ACC112 (cell line): ENCODE results near the gene GRK4.

ENCODE experiments used
- H2AFZ ChIP-seq: fragments of 200-600 bp; sonication (generic); one replicate; pipeline ENCODE4 v1.6.0; 2017; ENCODE audit warnings: antibody characterized with exemption, low read length; ENCODE audit not compliant: unreplicated experiment
- H3K27ac ChIP-seq: fragments of 200-600 bp; sonication (generic); 2 replicates; pipeline ENCODE4 v1.5.1; 2014; ENCODE audit warnings: low read depth, mild to moderate bottlenecking, antibody characterized with exemption, low read length, moderate library complexity
- H3K27me3 ChIP-seq: fragments of 200-600 bp; sonication (generic); 2 replicates; pipeline ENCODE4 v1.6.1; 2014; ENCODE audit warnings: mild to moderate bottlenecking, antibody characterized with exemption, low read length, moderate library complexity, mixed read lengths; ENCODE audit not compliant: insufficient read depth
- H3K36me3 ChIP-seq: fragments of 200-600 bp; sonication (generic); 2 replicates; pipeline ENCODE4 v1.6.1; 2016; ENCODE audit warnings: mild to moderate bottlenecking, antibody characterized with exemption, low read length, moderate library complexity, mixed read lengths; ENCODE audit not compliant: insufficient read depth
- H3K4me1 ChIP-seq: fragments of 200-600 bp; sonication (generic); one replicate; pipeline ENCODE4 v1.6.1; 2016; ENCODE audit warnings: low read length, mixed read lengths; ENCODE audit not compliant: insufficient read depth, unreplicated experiment, control insufficient read depth
- H3K4me3 ChIP-seq: fragments of 200-600 bp; sonication (generic); 2 replicates; pipeline ENCODE4 v1.5.1; 2014; ENCODE audit warnings: mild to moderate bottlenecking, low read depth, low read length
- H3K79me2 ChIP-seq: fragments of 200-600 bp; sonication (generic); one replicate; pipeline ENCODE4 v1.6.0; 2016; ENCODE audit warnings: low read length; ENCODE audit not compliant: control insufficient read depth, unreplicated experiment, insufficient read depth

The GRK4 gene

GRCh38 chr4:3031357-3032082, 68.1 kb downstream of the GRK4 start:
- Histone ChIP-seq H3K4me1 (no peaks in the 10 kb centered on the region), H2AFZ (no peak overlapping the region), H3K27me3 (no peaks in the 10 kb centered on the region), H3K4me3 (no peak overlapping the region), H3K27ac (no peak overlapping the region), H3K79me2 (no peaks in the 10 kb centered on the region), H3K36me3 (no peaks in the 10 kb centered on the region)

- Histone ChIP-seq H3K27me3 (no peaks in the 10 kb centered on the region), H3K4me1 (peaks cover 4% of the 10 kb centered on the region), H3K4me3 (no peak overlapping the region), H3K79me2 (no peaks in the 10 kb centered on the region), H3K36me3 (no peaks in the 10 kb centered on the region), H3K27ac (no peak overlapping the region), H2AFZ (no peak overlapping the region)
Measured at GRCh38 chr4:3034231-3034630, 70.9 kb downstream of the GRK4 start.

DNA sequence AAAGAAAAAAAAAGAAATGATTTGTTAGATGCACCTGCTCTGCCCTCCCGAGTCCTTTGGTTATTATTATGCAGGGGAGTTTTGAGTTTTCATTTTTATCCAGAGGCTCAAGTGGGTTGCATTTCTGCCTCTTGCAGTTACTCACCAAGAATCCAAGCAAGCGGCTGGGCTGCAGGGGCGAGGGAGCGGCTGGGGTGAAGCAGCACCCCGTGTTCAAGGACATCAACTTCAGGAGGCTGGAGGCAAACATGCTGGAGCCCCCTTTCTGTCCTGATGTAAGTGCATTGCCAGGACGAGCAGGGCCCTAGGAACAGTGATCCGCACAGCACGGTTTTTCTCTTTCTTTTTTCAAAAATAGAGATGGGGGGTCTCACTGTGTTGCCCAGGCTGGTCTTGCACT, 71.9 kb downstream of the GRK4 start:
- Histone ChIP-seq H3K4me1 (peaks cover 4% of the 10 kb centered on the region), H3K4me3 (no peak overlapping the region), H3K79me2 (no peaks in the 10 kb centered on the region), H2AFZ (no peak overlapping the region), H3K27ac (no peak overlapping the region), H3K36me3 (no peaks in the 10 kb centered on the region), H3K27me3 (no peaks in the 10 kb centered on the region)

DNA sequence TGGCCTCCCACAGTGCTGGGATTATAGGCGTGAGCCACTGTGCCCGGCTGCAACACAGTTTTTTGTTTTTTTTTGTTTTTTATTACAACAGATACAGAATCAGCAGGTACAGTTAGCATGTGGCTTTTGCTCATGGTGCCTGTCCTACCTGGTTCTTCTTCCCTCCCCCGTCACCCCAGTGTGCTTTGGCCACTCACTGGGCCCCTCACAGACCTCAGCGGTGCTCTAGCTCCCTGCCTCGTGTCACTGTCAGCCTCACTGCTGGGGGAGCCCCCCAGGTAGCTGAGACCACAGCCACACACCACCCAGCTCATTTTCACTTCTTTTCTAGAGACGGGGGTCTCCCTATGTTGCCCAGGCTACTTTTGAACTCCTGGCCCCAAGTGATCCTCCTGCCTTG, 72.3 kb downstream of the GRK4 start:
- Histone ChIP-seq H3K27me3 (no peaks in the 10 kb centered on the region), H3K79me2 (no peaks in the 10 kb centered on the region), H3K4me1 (peaks cover 4% of the 10 kb centered on the region), H2AFZ (no peak overlapping the region), H3K36me3 (no peaks in the 10 kb centered on the region), H3K27ac (no peak overlapping the region), H3K4me3 (no peak overlapping the region)

- Histone ChIP-seq H3K4me3 (no peak overlapping the region), H3K36me3 (no peaks in the 10 kb centered on the region), H3K4me1 (peaks cover 4% of the 10 kb centered on the region), H3K27ac (no peak overlapping the region), H3K79me2 (no peaks in the 10 kb centered on the region), H3K27me3 (no peaks in the 10 kb centered on the region), H2AFZ (no peak overlapping the region)
Measured at GRCh38 chr4:3036131-3036952, 73.0 kb downstream of the GRK4 start.

DNA sequence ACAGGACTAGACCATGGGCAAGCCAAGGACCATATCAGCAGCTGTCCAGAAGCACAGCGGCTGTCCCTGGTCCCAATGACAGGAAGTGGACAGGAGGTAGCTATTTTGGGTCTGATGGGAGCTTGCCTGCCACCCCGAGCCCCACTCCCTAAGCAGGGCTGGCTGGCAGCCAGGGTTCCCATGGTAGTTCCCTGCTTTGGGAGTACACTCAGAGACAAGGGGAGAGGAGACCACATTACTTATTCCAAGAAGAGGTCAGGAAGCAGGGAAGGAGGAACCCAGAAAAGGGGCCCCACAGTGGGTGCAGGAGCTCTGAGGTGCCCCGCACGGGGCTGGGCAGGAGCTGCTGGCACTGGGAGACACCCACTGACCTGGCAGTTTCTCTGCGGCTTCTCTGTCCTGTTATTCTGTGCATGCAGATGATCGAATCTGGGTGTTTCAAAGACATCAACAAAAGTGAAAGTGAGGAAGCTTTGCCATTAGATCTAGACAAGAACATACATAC, 74.6 kb downstream of the GRK4 start:
- no peaks in the 10 kb centered on the region for H3K27me3 ChIP-seq
- peak overlapping the region; percentile 61 for H2AFZ ChIP-seq
- no peaks in the 10 kb centered on the region for H3K36me3 ChIP-seq
- H3K4me3 ChIP-seq = peak overlapping the region; percentile 52
- H3K27ac ChIP-seq = no peak overlapping the region
- peaks cover 5% of the 10 kb centered on the region for H3K79me2 ChIP-seq
- peaks cover 11% of the 10 kb centered on the region for H3K4me1 ChIP-seq

DNA sequence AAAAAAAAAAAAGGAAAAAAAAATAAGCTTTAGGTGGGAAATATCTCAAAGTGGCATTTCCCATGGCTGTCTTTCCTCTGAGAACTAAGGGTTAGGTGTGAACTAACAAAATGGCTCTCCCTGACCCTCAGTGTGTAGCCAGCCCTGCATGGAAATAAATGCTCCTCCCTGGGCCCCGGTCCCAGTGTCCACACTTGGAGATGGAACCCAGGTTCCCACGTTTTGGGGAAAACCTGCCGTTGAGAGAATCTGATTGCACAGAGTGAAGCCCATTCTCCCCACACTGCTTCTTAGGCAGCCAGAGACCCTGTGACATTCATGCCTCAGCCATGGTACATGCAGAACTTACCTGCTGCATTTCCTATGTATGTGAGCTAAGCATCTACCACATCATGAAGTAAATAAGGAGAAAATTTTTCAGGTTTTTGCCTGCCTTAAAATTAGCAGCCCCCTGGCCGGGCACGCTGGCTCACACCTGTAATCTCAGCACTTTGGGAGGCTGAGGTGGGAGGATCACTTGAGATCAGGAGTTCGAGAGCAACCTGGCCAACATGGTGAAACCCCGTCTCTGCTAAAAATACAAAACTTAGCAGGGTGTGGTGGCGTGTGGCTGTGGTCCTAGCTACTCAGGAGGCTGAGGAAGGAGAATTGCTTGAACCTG, 76.5 kb downstream of the GRK4 start:
- H3K27ac ChIP-seq = no peak overlapping the region
- H2AFZ ChIP-seq = no peak overlapping the region
- no peak overlapping the region for H3K4me3 ChIP-seq
- H3K79me2 ChIP-seq = peaks cover 5% of the 10 kb centered on the region
- peaks cover 11% of the 10 kb centered on the region for H3K4me1 ChIP-seq
- H3K36me3 ChIP-seq = no peaks in the 10 kb centered on the region
- H3K27me3 ChIP-seq = no peaks in the 10 kb centered on the region

DNA sequence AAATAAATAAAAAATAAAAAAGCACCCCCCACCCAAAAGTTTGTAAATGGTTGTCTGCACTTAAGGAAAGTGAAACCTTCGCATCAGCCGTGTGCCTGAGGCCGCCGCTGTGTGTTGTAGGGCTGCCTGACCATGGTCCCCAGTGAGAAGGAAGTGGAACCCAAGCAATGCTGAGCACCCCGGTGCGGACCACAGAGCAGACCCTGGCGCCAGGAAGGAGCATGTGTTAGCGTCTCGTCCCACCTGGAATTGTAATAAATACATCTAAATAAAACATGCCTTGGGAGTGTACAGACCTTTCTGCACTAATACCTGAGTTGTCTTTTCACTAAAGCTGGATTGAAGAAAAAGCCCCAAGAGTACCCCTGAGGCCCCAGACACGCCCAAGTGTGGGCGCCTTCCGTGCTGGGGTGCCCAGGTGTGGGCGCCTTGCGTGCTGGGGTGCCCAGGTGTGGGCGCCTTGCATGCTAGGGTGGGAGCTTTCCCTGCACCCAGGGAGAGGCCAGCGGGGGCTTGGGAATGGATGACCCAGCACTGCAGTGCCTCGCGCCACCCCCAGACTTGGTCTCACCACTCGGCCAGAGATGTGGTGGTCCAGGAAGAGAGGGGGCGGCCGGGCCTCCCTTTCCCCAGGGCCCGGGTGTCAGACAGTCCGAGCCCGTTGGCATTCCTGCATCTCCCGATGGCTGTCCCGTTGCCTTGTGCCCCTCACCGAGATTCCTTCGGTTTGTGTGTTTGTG, 77.3 kb downstream of the GRK4 start:
- Histone ChIP-seq H3K4me3 (peak overlapping the region; percentile 84), H3K36me3 (no peaks in the 10 kb centered on the region), H3K4me1 (peaks cover 14% of the 10 kb centered on the region), H3K27ac (no peak overlapping the region), H3K79me2 (peaks cover 5% of the 10 kb centered on the region), H2AFZ (peak overlapping the region; percentile 96), H3K27me3 (no peaks in the 10 kb centered on the region)

- Histone ChIP-seq H3K27me3 (no peaks in the 10 kb centered on the region), H2AFZ (peak overlapping the region; percentile 96), H3K27ac (peak overlapping the region; percentile 25; the same call in 1 of the 2 replicates), H3K4me1 (peaks cover 14% of the 10 kb centered on the region), H3K36me3 (no peaks in the 10 kb centered on the region), H3K79me2 (peaks cover 5% of the 10 kb centered on the region), H3K4me3 (peak overlapping the region; percentile 84)
Measured at GRCh38 chr4:3041192-3042142, 78.1 kb downstream of the GRK4 start.
